GM12865 (cell line): ENCODE data around the gene LRRC18.

Source experiments
- DNase-seq: peaks from one replicate; pipeline ENCODE4 v3.0.0; 2010; ENCODE audit warnings: low read depth
- H3K4me3 ChIP-seq: 2 replicates; pipeline ENCODE4 v1.5.1; 2011; ENCODE audit warnings: mild to moderate bottlenecking, low read depth, low read length, control low read depth
- TF ChIP-seq, protein P1 (sequence below): IDR thresholded peaks from 2 replicates; pipeline ENCODE4 v1.5.1; 2011; ENCODE audit warnings: low read length, control low read depth, low read depth, inconsistent platforms; ENCODE audit not compliant: insufficient read depth; ENCODE audit errors: missing control alignments

Gene LRRC18

DNA sequence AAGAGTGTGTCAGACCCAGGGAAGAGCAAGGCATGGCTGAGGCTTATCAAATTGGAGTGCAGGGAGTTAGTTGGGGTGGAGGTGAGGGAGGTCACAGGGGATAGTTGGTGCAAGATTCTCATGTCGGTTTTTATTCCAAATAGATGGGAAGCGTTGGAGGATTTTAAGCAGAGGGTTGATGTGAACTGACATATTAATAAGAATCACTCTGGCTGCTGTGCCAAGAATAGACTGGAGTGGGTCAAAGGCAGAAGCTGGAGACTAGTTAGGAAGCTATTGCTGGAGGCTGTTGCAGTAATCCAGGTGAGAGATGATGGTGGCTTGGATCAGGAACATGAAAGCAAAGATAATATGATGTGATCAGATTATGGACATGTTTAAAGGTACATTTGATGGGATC lies 36.5 kb downstream of the LRRC18 start:
- no peak overlapping the region for H3K4me3 ChIP-seq
- DNase-seq, result no peak
- TF ChIP-seq, protein P1, sequence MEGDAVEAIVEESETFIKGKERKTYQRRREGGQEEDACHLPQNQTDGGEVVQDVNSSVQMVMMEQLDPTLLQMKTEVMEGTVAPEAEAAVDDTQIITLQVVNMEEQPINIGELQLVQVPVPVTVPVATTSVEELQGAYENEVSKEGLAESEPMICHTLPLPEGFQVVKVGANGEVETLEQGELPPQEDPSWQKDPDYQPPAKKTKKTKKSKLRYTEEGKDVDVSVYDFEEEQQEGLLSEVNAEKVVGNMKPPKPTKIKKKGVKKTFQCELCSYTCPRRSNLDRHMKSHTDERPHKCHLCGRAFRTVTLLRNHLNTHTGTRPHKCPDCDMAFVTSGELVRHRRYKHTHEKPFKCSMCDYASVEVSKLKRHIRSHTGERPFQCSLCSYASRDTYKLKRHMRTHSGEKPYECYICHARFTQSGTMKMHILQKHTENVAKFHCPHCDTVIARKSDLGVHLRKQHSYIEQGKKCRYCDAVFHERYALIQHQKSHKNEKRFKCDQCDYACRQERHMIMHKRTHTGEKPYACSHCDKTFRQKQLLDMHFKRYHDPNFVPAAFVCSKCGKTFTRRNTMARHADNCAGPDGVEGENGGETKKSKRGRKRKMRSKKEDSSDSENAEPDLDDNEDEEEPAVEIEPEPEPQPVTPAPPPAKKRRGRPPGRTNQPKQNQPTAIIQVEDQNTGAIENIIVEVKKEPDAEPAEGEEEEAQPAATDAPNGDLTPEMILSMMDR, result no peak

DNA sequence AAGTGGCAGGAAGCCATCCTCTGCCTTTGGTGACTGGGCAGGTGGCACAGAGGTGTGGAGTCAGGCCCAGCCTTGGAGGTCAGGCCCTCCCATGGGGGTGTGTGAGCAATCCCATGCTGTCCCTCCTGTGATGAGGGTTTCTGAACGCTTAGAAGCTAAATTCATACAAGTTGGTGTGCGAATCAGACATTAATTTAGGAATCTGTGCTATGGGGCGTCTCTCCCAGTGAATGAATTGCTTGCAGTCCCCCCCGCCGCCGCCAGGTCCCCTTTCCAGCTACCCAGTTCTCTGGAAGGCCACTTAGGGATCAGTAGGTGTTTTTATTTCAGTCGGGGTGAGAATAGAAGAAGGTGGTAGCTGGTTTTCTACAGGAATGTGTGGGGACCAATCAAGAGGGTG lies 37.5 kb downstream of the LRRC18 start:
- no peak overlapping the region for H3K4me3 ChIP-seq
- TF ChIP-seq, protein P1, result no peak
- no peak for DNase-seq

DNA sequence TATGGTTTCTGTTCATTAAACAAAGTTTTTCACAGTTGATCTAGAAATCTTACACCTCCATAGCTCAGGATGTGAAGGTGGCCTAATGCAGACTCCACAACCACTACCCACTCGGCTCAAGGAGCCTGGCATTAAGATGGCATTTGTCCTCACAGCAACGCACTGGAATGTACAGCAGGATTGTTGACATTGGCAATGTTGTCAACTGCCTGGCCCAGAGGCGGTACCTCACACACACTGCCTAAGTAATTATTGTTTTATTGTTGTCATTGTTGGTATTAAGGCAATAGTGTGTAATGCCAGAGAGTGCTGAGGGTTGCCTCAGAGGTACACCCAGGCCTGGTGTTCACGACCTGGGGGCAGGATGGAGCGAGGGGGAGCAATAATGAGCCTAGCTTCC lies 38.3 kb downstream of the LRRC18 start:
- DNase-seq, result no peak
- TF ChIP-seq, protein P1, result no peak
- H3K4me3 ChIP-seq, result no peak overlapping the region

DNA sequence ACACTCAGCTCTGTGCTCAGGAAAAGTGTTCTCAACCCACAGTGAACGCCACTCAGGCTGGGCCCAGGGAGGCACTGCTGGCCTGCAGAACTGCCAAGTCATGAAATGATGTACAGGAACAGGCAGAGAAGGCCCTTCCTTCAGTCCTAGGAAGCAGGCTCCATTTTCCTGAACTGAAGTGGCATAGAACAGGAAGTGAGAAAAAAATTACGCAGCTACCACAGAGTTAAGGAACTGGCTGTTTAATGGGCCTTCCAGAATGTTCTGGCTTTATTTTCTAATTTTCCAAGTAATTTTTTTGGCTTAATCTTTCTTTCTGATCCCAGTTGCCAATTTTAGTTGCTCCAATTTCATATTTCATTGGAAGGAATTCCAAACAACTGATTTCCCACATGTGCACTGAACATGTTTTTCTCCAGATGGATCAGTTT lies 39.3 kb downstream of the LRRC18 start:
- no peak overlapping the region for H3K4me3 ChIP-seq
- TF ChIP-seq, protein P1, result no peak
- no peak for DNase-seq

DNA sequence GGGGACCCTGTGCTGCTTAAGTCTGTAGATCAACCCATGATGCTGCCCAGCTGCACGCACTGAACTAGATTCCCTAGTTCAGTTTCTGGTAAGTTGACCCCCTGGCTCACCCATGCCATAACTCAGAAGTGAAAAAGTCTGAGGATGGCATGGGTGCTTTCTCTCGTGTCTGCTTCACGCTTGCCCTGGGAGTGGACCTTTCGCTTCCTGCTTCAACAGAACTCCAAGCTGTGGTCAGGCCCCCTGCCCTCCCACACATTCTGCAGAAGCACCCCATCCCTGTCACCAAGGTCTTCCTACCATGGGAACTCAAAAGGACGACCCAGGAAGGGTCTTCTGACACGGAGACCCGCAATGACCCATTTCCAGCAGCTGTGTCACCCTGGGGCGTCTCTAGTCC lies 39.9 kb downstream of the LRRC18 start:
- no peak overlapping the region for H3K4me3 ChIP-seq
- TF ChIP-seq, protein P1, result no peak
- DNase-seq, result no peak

DNA sequence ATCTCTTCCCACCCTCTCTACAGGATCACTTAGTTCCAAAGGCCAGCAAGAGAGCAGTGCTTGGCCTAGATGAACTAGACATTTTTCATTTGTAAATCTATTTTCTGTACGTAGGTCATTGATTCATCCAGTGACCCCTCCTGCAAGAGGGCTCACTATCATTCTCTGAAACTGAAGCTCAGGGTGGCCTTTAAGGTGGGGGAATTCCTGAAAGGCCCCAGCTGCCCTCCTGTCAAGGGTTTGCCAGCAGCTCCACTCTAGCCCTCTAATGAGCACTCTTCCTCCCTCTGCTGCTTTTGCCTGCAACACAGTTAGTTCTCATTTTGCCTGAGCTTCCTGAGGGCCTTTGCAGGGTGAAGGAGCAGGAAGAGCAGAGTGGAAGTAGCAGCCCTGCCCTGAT lies 41.2 kb downstream of the LRRC18 start:
- H3K4me3 ChIP-seq, result no peak overlapping the region
- TF ChIP-seq, protein P1, result no peak
- DNase-seq, result no peak

DNA sequence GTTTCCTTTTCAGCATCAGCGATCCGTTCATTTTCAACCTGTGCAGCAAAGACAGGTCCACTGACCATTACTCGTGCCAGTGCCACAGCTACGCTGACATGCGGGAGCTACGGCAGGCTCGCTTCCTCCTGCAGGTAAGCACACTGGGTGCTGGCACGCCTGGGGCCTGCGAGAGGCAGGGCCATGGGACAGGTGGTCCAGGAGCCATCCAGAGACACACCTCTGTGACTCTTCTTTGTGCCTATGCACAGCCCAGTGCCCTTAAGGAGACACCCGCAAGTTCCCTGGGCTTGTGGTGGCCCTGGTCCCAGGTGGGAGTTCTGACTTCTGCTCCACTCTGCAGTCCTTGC lies 42.2 kb downstream of the LRRC18 start:
- no peak for DNase-seq
- TF ChIP-seq, protein P1, result no peak
- H3K4me3 ChIP-seq, result no peak overlapping the region
